Measurements from ENCODE around the gene CNNM3. TPM values are rescaled to one million over a fixed set of nuclear protein-coding genes. Genes with fewer than 3 reads are reported as not detected.

CNNM3 gene
- total and polyA plus RNA-seq, 4 donors: 7.2 to 31.4 (median 14.6) TPM

DNA sequence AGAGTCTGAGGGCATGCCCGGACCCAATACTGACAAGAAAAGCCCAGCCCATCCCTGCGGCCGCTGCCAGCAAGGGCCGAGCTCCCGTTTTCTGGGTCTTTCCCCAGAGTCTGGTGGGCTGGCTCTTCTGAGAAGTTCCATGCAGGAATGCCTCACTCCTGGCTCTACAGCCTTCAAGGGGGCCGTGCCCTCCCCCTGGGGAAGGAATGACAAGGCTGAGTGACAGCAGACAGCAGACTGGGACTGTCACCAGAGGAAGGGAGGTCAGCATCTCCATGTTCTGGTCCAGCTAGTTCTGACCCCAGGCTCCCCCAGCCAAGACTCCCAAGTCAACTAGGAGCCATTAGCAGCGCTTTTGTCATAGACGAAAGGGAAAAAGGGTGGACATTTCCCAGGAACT, 66.8 kb downstream of the CNNM3 start:
- Histone ChIP-seq H3K9me3 (ENCODE audit: control insufficient read depth in 4 of 4, insufficient read depth in 3 of 4, low read length in 3 of 4) (no peaks in the 10 kb centered on the region), H3K27me3 (ENCODE audit: control insufficient read depth in 3 of 3, insufficient read depth in 3 of 3, low read length in 2 of 3) (no peaks in the 10 kb centered on the region), H3K4me3 (no peak overlapping the region), H3K36me3 (ENCODE audit: control insufficient read depth in 4 of 4, insufficient read depth in 4 of 4, low read length in 4 of 4) (no peaks in the 10 kb centered on the region), H3K9ac (ENCODE audit: insufficient read depth in 1 of 2, low read length in 2 of 2) (no peak overlapping the region), H3K4me1 (ENCODE audit: control insufficient read depth in 5 of 5, insufficient read depth in 5 of 5, low read length in 5 of 5) (peaks cover 0 to 43% (median 14%) of the 10 kb centered on the region in 5 donors), H3K27ac (ENCODE audit: low read depth in 1 of 2, low read length in 1 of 2) (no peak overlapping the region)
- ATAC-seq (ENCODE audit: insufficient read depth, low FRiP score) (no peak), DNase-seq (no peak)
- TF ChIP-seq, protein P1, sequence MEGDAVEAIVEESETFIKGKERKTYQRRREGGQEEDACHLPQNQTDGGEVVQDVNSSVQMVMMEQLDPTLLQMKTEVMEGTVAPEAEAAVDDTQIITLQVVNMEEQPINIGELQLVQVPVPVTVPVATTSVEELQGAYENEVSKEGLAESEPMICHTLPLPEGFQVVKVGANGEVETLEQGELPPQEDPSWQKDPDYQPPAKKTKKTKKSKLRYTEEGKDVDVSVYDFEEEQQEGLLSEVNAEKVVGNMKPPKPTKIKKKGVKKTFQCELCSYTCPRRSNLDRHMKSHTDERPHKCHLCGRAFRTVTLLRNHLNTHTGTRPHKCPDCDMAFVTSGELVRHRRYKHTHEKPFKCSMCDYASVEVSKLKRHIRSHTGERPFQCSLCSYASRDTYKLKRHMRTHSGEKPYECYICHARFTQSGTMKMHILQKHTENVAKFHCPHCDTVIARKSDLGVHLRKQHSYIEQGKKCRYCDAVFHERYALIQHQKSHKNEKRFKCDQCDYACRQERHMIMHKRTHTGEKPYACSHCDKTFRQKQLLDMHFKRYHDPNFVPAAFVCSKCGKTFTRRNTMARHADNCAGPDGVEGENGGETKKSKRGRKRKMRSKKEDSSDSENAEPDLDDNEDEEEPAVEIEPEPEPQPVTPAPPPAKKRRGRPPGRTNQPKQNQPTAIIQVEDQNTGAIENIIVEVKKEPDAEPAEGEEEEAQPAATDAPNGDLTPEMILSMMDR (IDR thresholded peaks at IDR 0.05; ENCODE audit: control extremely low read depth, extremely low read depth): no peak
- 88 to 94% methylated on average over 8 of the region's 8 CpGs for WGBS, 2 donors

DNA sequence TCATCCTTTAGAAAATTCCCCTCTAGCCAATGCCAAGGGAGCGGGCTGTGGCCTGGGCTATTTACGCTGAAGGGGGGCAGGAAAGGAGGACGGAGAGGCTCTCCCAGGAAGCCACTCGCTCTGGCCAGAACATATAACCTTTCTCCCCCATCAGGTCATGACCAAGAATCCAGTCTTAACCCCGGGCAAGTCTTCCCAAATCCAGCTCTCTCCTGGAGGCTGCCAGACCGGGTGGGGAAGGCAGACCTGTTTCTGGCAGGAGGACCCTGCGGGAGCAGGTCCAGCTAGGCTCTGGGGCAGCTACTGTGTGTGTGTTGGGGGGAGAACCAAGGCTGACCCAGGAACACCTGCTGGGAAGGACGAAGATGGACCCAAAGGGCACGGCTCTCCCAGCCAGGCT, 67.2 kb downstream of the CNNM3 start:
- Histone ChIP-seq H3K4me1 (ENCODE audit: control insufficient read depth in 5 of 5, insufficient read depth in 5 of 5, low read length in 5 of 5) (peaks cover 0 to 43% (median 18%) of the 10 kb centered on the region in 5 donors), H3K4me3 (no peak overlapping the region), H3K9me3 (ENCODE audit: control insufficient read depth in 4 of 4, insufficient read depth in 3 of 4, low read length in 3 of 4) (no peaks in the 10 kb centered on the region), H3K36me3 (ENCODE audit: control insufficient read depth in 4 of 4, insufficient read depth in 4 of 4, low read length in 4 of 4) (no peaks in the 10 kb centered on the region), H3K9ac (ENCODE audit: insufficient read depth in 1 of 2, low read length in 2 of 2) (no peak overlapping the region), H3K27me3 (ENCODE audit: control insufficient read depth in 3 of 3, insufficient read depth in 3 of 3, low read length in 2 of 3) (no peaks in the 10 kb centered on the region), H3K27ac (ENCODE audit: low read depth in 1 of 2, low read length in 1 of 2) (no peak overlapping the region)
- ATAC-seq (ENCODE audit: insufficient read depth, low FRiP score): no peak
- no peak for DNase-seq
- 89 to 92% methylated on average over 9 of the region's 9 CpGs for WGBS, 2 donors
- TF ChIP-seq, protein P1 (IDR thresholded peaks at IDR 0.05; ENCODE audit: control extremely low read depth, extremely low read depth): no peak

Small RNAs within 50 kb of the gene (small RNA-seq; reads per million reads assigned to genes)
- gene MIR3127 (ENCODE audit: low replicate concordance): not detected

Other genes starting within 250 kb of the CNNM3 start
- gene KANSL3, start 178.0 kb upstream of the CNNM3 start, total RNA-seq: 10 to 100 TPM; 49.1 to 91.4 TPM
- gene KANSL3, start 178.0 kb upstream of the CNNM3 start, polyA plus RNA-seq: 10 to 100 TPM; 16.7 to 18.2 TPM
- under 1 TPM; 0.64 to 0.77 TPM for gene FER1L5, start 173.5 kb upstream of the CNNM3 start, total RNA-seq
- gene FER1L5, start 173.5 kb upstream of the CNNM3 start, polyA plus RNA-seq: under 1 TPM; 0.09 to 0.16 TPM
- 10 to 100 TPM; 16.7 to 36.3 TPM for gene LMAN2L, start 76.2 kb upstream of the CNNM3 start, total RNA-seq
- 10 to 100 TPM in 1 of 2 donors, 1 to 10 TPM in 1; 8.6 to 16.3 TPM for gene LMAN2L, start 76.2 kb upstream of the CNNM3 start, polyA plus RNA-seq
- 10 to 100 TPM; 17.3 to 19.8 TPM for gene CNNM4, start 55.4 kb upstream of the CNNM3 start, total RNA-seq
- 1 to 10 TPM; 4.0 to 7.3 TPM for gene CNNM4, start 55.4 kb upstream of the CNNM3 start, polyA plus RNA-seq
- gene ANKRD23, start 27.8 kb downstream of the CNNM3 start, total RNA-seq: 1 to 10 TPM; 6.4 to 6.9 TPM
- 1 to 10 TPM; 1.5 to 2.4 TPM for gene ANKRD23, start 27.8 kb downstream of the CNNM3 start, polyA plus RNA-seq
- 10 to 100 TPM in 1 of 2 donors, 1 to 10 TPM in 1; 7.4 to 16.9 TPM for gene ANKRD39, start 41.7 kb downstream of the CNNM3 start, total RNA-seq
- gene ANKRD39, start 41.7 kb downstream of the CNNM3 start, polyA plus RNA-seq: 10 to 100 TPM; 15.5 to 15.7 TPM
- 10 to 100 TPM; 34.7 to 42.0 TPM for gene SEMA4C, start 53.8 kb downstream of the CNNM3 start, total RNA-seq
- gene SEMA4C, start 53.8 kb downstream of the CNNM3 start, polyA plus RNA-seq: 10 to 100 TPM; 18.8 to 23.0 TPM
- gene FAM178B, start 170.3 kb downstream of the CNNM3 start, total RNA-seq: 1 to 10 TPM; 1.2 to 1.4 TPM
- gene FAM178B, start 170.3 kb downstream of the CNNM3 start, polyA plus RNA-seq: under 1 TPM; 0.23 to 0.43 TPM

Data from lung (tissue), 13 donors.